ENCODE measurements around the gene CD99L2.

The CD99L2 gene

DNA sequence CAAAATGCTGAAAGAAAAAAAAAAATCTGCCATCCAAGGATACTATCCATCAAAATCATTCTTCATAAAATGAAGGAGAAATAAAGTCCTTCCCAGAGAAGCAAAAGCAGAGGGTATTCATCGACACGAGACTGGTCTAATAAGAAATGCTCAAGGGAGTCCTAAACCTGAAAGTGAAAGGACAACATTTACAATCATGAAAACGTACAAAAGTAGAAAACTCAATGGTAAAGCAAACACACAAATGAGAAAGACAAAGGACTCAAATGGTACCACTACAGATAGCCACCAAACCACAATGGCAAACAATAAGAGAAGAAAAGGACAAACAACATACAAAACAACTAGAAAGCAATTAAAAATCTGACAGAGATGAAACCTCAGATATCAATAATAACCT is 41.0 kb downstream of the CD99L2 start:
- no peak overlapping the region for H3K4me3 ChIP-seq (ENCODE audit: low read depth, low read length, poor library complexity, severe bottlenecking)
- no peaks in the 10 kb centered on the region for H3K27me3 ChIP-seq (ENCODE audit: insufficient read depth, low read length)
- H3K9me2 ChIP-seq (ENCODE audit: low read depth, low read length), result no peaks in the 10 kb centered on the region
- 0 out of 2 replicates have a peak, but pooled peaks cover 2% of the 10 kb centered on the region for H3K9me3 ChIP-seq (ENCODE audit: low read length)
- no peak overlapping the region for H3K9ac ChIP-seq (ENCODE audit: low read length)
- no peaks in the 10 kb centered on the region for H3K4me1 ChIP-seq (ENCODE audit: insufficient read depth, low read length, severe bottlenecking)
- TF ChIP-seq, protein P1, sequence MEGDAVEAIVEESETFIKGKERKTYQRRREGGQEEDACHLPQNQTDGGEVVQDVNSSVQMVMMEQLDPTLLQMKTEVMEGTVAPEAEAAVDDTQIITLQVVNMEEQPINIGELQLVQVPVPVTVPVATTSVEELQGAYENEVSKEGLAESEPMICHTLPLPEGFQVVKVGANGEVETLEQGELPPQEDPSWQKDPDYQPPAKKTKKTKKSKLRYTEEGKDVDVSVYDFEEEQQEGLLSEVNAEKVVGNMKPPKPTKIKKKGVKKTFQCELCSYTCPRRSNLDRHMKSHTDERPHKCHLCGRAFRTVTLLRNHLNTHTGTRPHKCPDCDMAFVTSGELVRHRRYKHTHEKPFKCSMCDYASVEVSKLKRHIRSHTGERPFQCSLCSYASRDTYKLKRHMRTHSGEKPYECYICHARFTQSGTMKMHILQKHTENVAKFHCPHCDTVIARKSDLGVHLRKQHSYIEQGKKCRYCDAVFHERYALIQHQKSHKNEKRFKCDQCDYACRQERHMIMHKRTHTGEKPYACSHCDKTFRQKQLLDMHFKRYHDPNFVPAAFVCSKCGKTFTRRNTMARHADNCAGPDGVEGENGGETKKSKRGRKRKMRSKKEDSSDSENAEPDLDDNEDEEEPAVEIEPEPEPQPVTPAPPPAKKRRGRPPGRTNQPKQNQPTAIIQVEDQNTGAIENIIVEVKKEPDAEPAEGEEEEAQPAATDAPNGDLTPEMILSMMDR (IDR thresholded peaks at IDR 0.05; ENCODE audit: low read length), result no peak
- TF ChIP-seq EZH2 (IDR thresholded peaks at IDR 0.05; ENCODE audit: borderline replicate concordance, low read length), result no peak
- H3K4me2 ChIP-seq (ENCODE audit: low read length), result no peak overlapping the region
- no peaks in the 10 kb centered on the region for H3K36me3 ChIP-seq (ENCODE audit: insufficient read depth, low read length)
- H3F3A ChIP-seq (ENCODE audit: insufficient read depth, low read length), result no peaks in the 10 kb centered on the region
- no peak overlapping the region for H3K27ac ChIP-seq (ENCODE audit: low read depth, low read length, poor library complexity, severe bottlenecking)
- H2AFZ ChIP-seq (ENCODE audit: low read length), result no peak overlapping the region
- H3K79me2 ChIP-seq (ENCODE audit: insufficient read depth, low read length), result no peaks in the 10 kb centered on the region
- H4K20me1 ChIP-seq (ENCODE audit: insufficient read depth, low read length), result no peaks in the 10 kb centered on the region

- 0 out of 2 replicates have a peak, but pooled peaks cover 2% of the 10 kb centered on the region for H3K9me3 ChIP-seq (ENCODE audit: low read length)
- no peak overlapping the region for H3K4me3 ChIP-seq (ENCODE audit: low read depth, low read length, poor library complexity, severe bottlenecking)
- no peaks in the 10 kb centered on the region for H3K27me3 ChIP-seq (ENCODE audit: insufficient read depth, low read length)
- TF ChIP-seq EZH2 (IDR thresholded peaks at IDR 0.05; ENCODE audit: borderline replicate concordance, low read length), result no peak
- TF ChIP-seq, protein P1 (IDR thresholded peaks at IDR 0.05; ENCODE audit: low read length), result no peak
- no peaks in the 10 kb centered on the region for H3K9me2 ChIP-seq (ENCODE audit: low read depth, low read length)
- no peak overlapping the region for H3K27ac ChIP-seq (ENCODE audit: low read depth, low read length, poor library complexity, severe bottlenecking)
- no peaks in the 10 kb centered on the region for H3K4me1 ChIP-seq (ENCODE audit: insufficient read depth, low read length, severe bottlenecking)
- no peaks in the 10 kb centered on the region for H3K79me2 ChIP-seq (ENCODE audit: insufficient read depth, low read length)
- H4K20me1 ChIP-seq (ENCODE audit: insufficient read depth, low read length), result no peaks in the 10 kb centered on the region
- no peak overlapping the region for H3K9ac ChIP-seq (ENCODE audit: low read length)
- no peak overlapping the region for H3K4me2 ChIP-seq (ENCODE audit: low read length)
- H2AFZ ChIP-seq (ENCODE audit: low read length), result no peak overlapping the region
- no peaks in the 10 kb centered on the region for H3F3A ChIP-seq (ENCODE audit: insufficient read depth, low read length)
- no peaks in the 10 kb centered on the region for H3K36me3 ChIP-seq (ENCODE audit: insufficient read depth, low read length)
Observed at GRCh38 chrX:150856785-150857184, 41.7 kb downstream of the CD99L2 start.

- H3K36me3 ChIP-seq (ENCODE audit: insufficient read depth, low read length), result no peaks in the 10 kb centered on the region
- no peaks in the 10 kb centered on the region for H3K79me2 ChIP-seq (ENCODE audit: insufficient read depth, low read length)
- H3K9me3 ChIP-seq (ENCODE audit: low read length), result 0 out of 2 replicates have a peak, but pooled peaks cover 2% of the 10 kb centered on the region
- no peaks in the 10 kb centered on the region for H3K27me3 ChIP-seq (ENCODE audit: insufficient read depth, low read length)
- H3K4me1 ChIP-seq (ENCODE audit: insufficient read depth, low read length, severe bottlenecking), result no peaks in the 10 kb centered on the region
- no peak overlapping the region for H3K4me2 ChIP-seq (ENCODE audit: low read length)
- no peaks in the 10 kb centered on the region for H4K20me1 ChIP-seq (ENCODE audit: insufficient read depth, low read length)
- no peak overlapping the region for H3K9ac ChIP-seq (ENCODE audit: low read length)
- no peak overlapping the region for H3K27ac ChIP-seq (ENCODE audit: low read depth, low read length, poor library complexity, severe bottlenecking)
- no peak overlapping the region for H3K4me3 ChIP-seq (ENCODE audit: low read depth, low read length, poor library complexity, severe bottlenecking)
- no peaks in the 10 kb centered on the region for H3K9me2 ChIP-seq (ENCODE audit: low read depth, low read length)
- H3F3A ChIP-seq (ENCODE audit: insufficient read depth, low read length), result no peaks in the 10 kb centered on the region
- TF ChIP-seq EZH2 (IDR thresholded peaks at IDR 0.05; ENCODE audit: borderline replicate concordance, low read length), result no peak
- TF ChIP-seq, protein P1 (IDR thresholded peaks at IDR 0.05; ENCODE audit: low read length), result no peak
- no peak overlapping the region for H2AFZ ChIP-seq (ENCODE audit: low read length)
Observed at GRCh38 chrX:150856101-150856500, 42.4 kb downstream of the CD99L2 start.
